Smooth muscle cell of the brain vasculature (primary cell): Measurements from ENCODE around the gene CGB3.
A peak's percentile ranks its signal among the peaks of the same experiment; 100 is the strongest.

Experiments
- DNase-seq: peaks from one replicate; pipeline ENCODE4 v3.0.0-alpha.2; 2012; ENCODE audit warnings: low read depth, low spot score

The CGB3 gene

DNA sequence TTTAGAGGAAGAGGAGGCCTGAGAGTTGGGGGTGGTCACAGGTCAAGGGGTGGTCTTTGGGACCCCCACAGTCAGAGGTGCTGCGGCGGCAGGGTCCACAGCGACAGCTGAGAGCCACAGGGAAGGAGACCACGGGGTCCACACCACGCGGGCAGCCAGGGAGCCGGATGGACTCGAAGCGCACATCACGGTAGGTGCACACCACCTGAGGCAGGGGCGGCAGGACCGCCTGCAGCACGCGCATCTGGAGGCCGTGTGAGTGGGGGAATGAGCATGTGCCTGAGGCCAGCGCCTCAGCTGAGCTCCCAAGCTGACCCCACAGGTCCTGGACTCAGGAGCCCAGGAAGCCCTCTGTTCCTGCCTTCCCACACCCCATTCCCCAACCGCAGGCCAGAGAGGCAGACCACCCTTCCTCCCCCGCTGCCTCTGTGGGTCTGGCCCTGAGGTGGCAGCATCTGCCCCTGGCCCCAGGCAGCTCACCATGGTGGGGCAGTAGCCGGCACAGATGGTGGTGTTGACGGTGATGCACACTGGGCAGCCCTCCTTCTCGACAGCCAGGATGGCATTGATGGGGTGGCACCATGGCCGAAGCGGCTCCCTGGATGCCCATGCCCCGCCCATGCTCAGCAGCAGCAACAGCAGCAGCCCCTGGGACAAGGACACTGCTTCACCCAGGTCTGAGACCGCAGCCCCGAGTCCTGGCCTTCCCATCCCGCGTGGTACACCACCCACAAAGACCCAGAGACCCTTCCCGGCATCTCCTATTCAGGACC lies 7.9 kb downstream of the CGB3 start:
- no peak for DNase-seq

GRCh38 chr19:49014870-49015255 lies 9.3 kb downstream of the CGB3 start:
- no peak for DNase-seq

GRCh38 chr19:49014123-49014869 lies 9.8 kb downstream of the CGB3 start:
- DNase-seq: no peak

DNA sequence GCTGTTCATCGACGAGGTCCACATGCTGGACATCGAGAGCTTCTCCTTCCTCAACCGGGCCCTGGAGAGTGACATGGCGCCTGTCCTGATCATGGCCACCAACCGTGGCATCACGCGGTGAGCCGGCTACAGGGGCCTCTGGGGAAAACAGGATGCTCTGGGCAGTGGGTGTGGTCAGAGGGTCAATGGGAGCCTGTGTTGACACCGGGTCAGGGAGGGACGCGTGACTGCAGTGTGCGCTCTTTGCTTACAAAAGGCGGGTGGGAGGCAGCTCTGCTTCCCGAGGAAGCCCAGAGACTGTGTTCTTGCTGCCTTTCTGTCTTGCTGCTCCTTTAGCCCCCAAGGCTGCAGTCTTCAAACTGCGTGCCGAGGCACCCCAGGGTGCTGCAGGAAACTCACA lies 12.9 kb downstream of the CGB3 start:
- DNase-seq: no peak

DNA sequence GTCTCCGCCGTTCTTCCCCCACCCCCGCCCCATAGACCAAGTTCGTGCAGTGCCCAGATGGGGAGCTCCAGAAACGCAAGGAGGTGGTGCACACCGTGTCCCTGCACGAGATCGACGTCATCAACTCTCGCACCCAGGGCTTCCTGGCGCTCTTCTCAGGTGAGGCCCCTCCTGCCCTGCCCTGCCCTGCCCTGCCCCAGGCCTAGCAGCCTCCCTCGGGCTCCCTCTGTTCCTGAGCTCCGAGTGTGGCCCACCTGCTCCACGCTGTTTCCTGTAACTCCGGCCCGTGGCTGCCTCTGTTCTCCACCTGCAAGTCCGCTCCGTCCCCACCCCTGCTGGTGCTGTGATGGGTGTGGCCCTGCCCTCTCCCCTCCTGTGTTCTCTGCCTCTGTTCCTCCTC lies 13.7 kb downstream of the CGB3 start:
- DNase-seq: no peak

DNA sequence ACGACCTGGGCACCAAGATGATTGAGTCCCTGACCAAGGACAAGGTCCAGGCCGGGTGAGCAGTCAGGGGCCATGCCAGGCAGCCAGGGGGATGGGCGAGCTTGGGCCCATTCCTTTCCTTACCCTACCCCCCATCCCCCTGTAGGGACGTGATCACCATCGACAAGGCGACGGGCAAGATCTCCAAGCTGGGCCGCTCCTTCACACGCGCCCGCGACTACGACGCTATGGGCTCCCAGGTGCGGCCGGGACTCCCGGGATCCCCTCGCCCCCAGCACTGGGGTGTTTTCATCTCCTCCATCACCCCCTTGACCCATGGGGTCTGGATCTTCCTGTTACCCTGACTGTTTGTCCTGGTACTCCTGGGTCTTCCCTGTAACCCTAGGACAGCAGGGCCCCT lies 14.3 kb downstream of the CGB3 start:
- DNase-seq: no peak

DNA sequence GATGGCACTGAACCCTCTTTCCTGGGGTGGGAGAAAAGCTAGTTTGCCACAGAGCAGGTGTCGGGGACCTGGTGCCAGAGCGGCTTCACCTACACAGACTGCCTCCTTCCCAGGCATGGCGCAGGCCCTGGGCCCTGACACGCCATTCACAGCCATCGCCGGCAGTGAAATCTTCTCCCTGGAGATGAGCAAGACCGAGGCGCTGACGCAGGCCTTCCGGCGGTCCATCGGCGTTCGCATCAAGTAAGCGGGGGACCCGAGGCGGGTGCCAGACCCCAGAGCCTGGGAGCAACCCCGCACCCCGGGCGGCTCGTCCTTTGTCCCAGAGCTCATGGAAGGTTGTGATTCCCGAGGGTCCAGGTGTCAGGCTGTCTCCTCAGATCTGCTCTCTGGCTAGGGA lies 17.2 kb downstream of the CGB3 start:
- DNase-seq: no peak

DNA sequence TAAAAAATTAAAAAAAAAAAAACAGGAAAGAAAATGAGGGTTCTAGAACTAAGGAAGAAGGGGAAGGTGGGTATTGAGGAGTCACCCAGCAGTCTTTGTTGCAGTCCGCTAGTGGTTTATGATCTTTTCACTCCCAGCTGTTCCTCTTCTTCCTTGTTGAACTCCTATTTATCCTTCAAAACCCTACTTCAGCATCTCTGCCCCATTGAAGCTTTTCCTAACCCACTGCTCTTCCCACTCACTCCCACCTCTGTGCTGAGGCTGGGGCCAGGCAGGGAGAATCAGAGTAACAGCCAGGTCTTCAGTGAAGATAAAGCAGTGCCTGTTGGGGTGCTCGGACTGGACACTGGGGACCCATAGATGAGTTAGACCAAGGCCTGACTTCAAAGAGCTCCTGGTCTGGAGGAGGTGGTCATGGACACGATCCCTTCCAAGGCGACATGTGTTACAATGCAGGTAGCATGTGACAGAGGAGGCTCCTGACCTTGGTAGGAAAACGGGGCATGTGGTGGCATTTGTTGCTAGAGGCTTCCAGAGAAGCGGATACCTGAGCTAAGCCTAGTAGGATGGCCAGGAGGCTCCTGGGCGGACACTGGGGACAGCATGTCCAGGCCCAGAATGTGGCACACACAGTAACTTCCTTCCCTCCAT lies 19.0 kb downstream of the CGB3 start:
- DNase-seq: no peak

- DNase-seq: no peak
Observed at GRCh38 chr19:49004133-49004532, 20.0 kb downstream of the CGB3 start.

- peak; percentile 57 for DNase-seq
Observed at GRCh38 chr19:48999481-49000325, 24.4 kb downstream of the CGB3 start.

DNA sequence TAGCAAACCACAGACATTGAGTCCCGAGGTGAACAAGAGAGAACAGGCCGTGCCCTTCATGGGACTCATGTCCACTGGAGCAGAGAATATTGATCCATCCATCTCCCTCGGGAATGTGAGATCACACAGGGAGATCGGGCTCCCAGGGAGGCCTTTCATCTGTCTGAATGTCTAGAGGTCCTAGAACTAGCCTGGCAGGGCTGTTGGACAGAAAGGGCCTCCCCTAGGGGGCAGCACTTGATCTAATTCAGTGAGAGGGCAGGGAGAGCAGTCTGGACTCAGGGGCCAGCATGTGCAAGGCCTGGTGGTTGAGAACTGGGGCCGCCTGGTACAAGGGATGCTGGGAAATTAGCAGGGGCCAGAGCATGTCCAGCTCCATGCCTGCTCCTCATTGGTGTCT lies 26.2 kb downstream of the CGB3 start:
- no peak for DNase-seq

DNA sequence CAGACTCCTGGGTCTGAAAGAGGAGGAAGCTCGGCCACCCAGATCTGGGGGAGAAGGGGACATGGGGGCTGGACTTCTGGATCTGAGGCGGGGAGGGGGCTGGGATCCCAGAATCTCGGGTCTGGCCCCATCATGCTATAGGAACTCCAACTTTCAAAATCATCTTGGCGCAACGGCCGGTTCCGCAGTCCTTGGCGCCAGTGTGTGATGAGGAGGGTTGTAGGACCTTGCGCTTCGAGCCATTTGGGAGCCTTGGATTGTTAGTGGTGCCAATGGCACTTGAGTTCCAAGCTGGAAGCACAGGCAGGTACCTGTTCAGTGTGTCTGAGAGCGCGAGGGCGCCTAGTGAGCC lies 30.1 kb downstream of the CGB3 start:
- DNase-seq: no peak

- peak; percentile 99 for DNase-seq
Observed at GRCh38 chr19:48993175-48994034, 30.7 kb downstream of the CGB3 start, which contains the start of the genes GYS1 and RUVBL2. Gene GYS1 (minus strand): TSS chr19:48993309. CDS start chr19:48993112, 197 bp downstream. Gene RUVBL2 (plus strand): TSS chr19:48993887. CDS start chr19:48993912, 25 bp downstream.

GRCh38 chr19:48992581-48993174 lies 31.5 kb downstream of the CGB3 start:
- no peak for DNase-seq

- DNase-seq: no peak
Observed at GRCh38 chr19:48991873-48992580, 32.1 kb downstream of the CGB3 start.

DNA sequence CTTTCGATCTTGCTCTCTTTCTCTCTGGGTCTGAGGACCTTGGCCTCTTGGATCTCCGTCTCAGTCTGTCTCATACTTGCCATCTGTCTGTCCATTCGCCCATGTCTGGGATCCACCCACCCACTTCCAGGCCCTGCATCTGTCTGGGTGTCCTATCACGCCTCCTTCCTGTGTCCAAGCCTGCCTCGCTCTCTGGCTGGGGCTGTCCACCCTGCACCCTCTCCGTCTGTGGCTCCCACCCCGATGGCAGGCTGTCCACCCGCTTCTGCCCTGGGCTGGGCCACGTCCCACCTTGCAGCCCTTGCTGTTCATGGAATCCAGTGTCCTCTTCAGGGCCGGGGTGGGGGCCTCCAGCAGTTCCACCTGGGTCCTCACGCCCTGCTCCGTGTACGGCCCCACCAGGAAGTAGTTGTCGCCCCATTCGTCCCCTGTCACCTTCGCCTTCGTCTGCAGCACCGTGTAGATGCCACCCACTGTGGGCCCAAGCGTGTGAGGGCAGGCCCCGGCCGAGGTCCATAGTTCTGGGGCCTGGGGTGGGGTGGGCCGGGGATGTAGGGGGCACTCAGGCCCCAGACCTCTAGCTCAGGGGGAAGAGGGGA lies 33.0 kb downstream of the CGB3 start:
- no peak for DNase-seq

GRCh38 chr19:48990400-48990799 lies 33.7 kb downstream of the CGB3 start:
- DNase-seq: no peak

GRCh38 chr19:48989701-48990291 lies 34.3 kb downstream of the CGB3 start:
- no peak for DNase-seq

GRCh38 chr19:48988860-48989259 lies 35.3 kb downstream of the CGB3 start:
- DNase-seq: no peak
